Left cardiac atrium (tissue), 4 donors: ENCODE measurements around the gene PTPRZ1. TPM values are rescaled to one million over a fixed set of nuclear protein-coding genes. Genes with fewer than 3 reads are reported as not detected.

Experiments used
- ATAC-seq, 2 donors: fragments of 200-7000 bp; cut with Tn5 transposase; one replicate each; pipeline ENCODE4 v1.9.1; 2020; ENCODE audit warnings: mild to moderate bottlenecking in 2 of 2, moderate library complexity in 2 of 2
- DNase-seq: peaks from one replicate; pipeline ENCODE4 v3.0.0-alpha.2; 2020
- intact Hi-C, 2 donors: fragments of 100-400 bp; cut with DNase I; formaldehyde crosslinking; loops; one replicate each; pipeline versions ENCODE4 v1.14.1 to v1.15.1; 2022 to 2023
- long read RNA-seq: library from polyadenylated mRNA; unstranded; transcript quantifications from one replicate; pipeline ENCODE4 v2.0.0, GENCODE V29; 2021
- total RNA-seq, 2 donors: library from RNA; stranded (reverse); fragmentation: NEBNext Ultra II Directional; extraction: Animal tissue kit (Norgen Biotek cat#: 25700); gene quantifications; one replicate each; pipeline ENCODE4 v1.2.1, GENCODE V29; 2021
- donor health status: DM: no; HTN: yes; CAD: no.
- donor health status: DM: no; HTN: yes; CAD: no; lungs with severe emphysema.
- donor health status: DM: yes; HTN: yes; CAD: no.
- donor health status: Dilated cardiomyopathy.

PTPRZ1 gene
- total RNA-seq = 1 to 10 TPM in 1 of 2 donors, under 1 TPM in 1; 0.88 to 2.1 TPM
- long read RNA-seq = 0 reads

DNA sequence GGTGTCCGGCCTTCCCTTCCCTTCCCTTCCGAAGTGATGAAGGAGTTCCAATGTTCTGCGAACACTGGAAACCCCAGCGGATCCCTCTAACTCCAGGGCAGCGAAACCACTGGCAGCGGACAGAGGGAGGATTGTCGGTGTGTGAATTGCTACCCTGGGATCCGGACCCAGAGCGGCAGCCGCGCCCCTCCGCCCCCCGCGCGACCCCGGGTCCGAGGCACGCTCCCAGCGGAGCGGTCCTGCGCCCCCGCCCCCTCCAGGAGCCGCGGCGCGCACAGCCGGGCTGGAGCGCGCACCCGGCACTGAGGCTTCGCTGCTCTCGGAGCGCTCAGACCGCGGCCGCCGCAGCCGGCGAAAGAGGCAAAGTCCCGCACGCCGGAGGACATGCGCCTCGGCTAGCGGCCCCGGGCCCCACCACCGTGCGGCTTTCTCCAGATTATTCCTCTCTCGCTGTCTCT, at the start of gene PTPRZ1:
TSS of gene PTPRZ1 (plus strand) at position 331 of the 458 bp plus-strand sequence. CDS start 339 bp downstream, outside the sequence.
- intact Hi-C loops = no loop called here
- DNase-seq = peak; percentile 26
- ATAC-seq = peak; percentile 84 to 93

DNA sequence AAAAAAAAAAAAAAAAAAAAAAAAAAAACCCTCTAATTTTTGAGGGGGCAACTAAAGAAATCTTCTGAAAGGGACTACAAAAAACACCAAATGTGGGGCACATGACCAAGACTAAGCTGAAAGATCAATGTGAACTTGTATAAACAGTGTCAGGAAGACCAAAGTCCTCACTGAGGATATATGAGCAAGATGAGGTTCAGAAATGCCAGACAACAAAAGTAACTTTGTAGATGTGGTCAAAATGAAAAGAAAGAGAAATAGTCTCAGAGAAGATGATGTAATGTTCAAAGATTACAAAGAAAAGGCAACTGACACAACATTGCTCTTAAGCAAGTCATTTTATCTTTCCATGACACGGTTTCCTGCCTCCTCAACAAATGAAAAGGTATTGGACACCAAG, 48.7 kb upstream of the PTPRZ1 start:
- ATAC-seq (no peak), DNase-seq (no peak)
- intact Hi-C loops = no loop called here

DNA sequence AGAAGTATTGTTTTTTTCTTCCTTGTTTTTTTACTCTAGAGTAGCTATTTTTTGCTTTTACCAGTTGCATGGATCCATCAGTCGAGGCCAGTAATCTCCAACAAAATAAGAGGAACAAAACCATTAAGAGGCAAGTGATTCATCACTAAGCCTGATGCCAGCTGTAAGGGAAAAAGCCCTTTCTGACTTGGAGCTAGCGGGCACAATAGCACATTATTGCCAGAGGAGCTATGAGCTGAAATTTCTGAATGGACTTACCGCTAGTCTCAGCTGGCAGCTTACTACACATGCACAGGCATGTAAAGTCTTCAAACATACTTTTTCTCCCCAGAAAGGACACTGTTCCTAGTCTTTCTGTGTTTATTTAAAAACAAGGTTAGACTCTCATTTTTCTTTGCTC, 41.6 kb upstream of the PTPRZ1 start:
- intact Hi-C loops = no loop called here
- ATAC-seq (no peak), DNase-seq (no peak)

DNA sequence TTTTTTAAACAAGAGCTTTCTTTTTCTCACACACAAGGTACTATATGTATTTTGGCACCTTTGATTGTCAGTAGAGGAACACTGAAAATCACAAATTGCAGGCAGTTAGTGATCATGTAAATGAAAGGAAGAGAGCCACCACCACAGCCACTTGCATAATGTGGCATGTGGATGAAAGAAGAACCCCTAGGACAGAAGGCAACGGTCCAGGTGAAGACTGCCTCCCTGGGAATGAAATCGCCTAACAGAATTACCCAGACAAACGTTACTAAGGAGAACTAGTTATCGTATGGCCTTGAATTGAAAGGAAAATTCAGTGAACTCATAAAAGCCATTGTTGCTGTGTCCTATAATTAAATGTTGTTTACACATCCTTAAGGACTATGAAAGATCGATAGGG, 41.2 kb upstream of the PTPRZ1 start:
- ATAC-seq (no peak), DNase-seq (no peak)
- intact Hi-C loops = no loop called here

DNA sequence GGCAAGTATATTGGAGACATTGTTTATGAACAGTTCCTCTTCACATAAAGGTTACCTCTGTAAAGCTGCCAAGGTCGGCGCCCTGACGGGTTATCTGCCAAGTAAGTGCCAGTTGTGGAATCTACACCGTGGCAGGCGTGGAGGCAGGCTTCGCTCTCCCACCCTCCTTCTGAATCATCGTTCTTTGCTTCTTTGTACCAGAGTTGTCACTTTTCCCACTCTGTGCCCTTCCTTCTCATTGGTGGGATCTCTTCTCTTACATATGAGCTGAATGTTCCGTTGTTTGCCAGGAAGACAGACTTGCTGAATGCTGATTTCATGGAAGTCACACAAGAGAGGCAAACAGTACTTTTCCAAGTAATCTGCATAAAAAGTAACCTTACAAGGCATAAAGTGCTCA, 40.6 kb upstream of the PTPRZ1 start:
- DNase-seq (peak; percentile 22), ATAC-seq (peak in 1 of 2 donors; percentile 62)
- intact Hi-C loops = no loop called here

DNA sequence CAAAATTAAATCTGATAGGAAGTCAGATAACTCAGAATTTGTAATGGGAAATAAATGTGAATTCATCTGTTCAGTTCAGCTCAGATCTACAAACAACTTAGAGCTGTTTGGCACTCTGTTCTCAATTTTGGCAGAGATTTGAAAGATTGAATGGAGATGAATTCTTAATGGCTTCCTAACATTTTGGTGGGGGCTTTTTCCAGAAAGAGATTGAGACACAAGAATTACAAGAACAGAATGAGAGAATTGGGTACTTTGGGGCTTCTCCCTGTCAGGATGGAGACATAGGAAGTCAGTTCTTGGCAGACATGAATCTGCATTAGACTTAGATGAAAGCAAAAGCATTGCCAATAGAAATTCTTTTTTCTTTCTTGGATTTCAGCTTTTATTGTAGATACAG, 39.0 kb upstream of the PTPRZ1 start:
- ATAC-seq (no peak), DNase-seq (no peak)
- intact Hi-C loops = no loop called here

DNA sequence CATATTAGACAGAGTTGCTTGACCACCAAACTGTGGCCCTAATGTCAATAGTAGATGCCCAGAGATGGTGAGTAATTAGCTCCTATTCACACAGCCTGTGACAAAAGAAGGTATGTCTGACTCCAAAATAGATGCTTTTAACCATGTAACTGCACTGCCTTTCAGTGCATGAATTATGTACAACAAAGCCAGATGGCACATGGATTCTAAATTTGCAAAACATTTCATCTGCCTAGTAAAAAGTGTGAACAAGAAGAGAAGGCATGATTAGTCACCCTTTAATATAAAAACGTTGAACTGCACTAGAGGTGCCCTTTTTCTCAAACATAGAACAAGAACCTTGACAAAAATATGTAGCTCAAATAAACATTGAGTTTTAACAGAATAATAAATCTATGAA, 35.5 kb upstream of the PTPRZ1 start:
- intact Hi-C loops = no loop called here
- DNase-seq (no peak), ATAC-seq (no peak)

DNA sequence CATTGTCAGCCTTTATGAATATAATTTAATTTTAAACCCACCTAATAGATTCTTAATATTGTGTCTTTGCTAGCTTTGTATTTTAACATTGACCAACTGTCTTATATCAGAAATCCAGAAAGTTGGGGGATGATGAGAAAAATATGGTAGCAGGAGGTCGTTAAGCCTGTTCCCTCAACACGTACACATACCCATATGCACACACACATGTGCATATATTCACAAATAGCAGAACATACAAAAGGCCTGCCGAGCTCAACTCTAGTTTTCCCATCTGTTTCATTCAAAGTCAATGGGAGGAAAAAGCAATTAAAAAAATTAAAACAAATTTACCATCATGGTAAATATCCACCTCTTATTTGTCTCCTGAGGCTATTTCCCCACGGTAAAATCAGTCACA, 25.9 kb upstream of the PTPRZ1 start:
- intact Hi-C loops = no loop called here
- no peak for DNase-seq
- ATAC-seq = no peak

DNA sequence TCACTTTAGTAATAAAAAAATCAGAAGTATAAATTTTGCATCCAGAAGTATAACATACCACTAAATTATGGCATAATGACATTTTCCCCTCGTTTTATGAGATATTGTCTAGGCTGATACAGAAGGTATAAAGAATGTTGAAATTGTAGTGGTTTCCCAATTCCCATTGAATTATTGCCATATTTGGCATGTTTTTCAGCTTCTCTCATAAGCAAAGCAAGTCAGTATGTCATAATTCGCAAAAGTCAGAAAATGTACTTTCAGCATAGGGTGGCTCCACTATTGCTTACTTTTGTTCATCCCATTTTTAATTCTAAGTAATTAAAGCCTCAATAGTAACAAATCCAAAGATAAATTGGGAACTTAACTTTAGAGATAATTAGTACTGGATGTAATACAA, 19.7 kb upstream of the PTPRZ1 start:
- ATAC-seq = no peak
- no peak for DNase-seq
- intact Hi-C loops = no loop called here

DNA sequence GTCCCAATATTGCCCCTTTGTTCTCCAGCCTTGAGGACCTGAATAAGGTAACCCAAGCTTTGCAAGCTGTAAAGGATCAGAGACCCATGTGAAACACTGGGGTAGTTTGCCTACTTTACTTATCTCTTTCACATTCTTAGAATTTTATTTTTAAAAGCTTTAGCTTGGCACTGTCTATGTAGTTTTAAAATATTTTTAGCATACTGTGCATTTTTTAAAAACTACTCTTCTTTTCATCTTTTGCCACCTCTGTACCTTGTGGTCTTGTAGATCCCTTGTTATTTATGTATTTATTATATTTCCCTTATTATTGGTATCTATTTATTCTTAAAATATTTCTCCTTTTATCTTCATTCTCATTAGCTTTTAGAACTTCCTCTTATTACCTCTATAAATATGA, 12.0 kb upstream of the PTPRZ1 start:
- ATAC-seq = no peak
- intact Hi-C loops = no loop called here
- no peak for DNase-seq

DNA sequence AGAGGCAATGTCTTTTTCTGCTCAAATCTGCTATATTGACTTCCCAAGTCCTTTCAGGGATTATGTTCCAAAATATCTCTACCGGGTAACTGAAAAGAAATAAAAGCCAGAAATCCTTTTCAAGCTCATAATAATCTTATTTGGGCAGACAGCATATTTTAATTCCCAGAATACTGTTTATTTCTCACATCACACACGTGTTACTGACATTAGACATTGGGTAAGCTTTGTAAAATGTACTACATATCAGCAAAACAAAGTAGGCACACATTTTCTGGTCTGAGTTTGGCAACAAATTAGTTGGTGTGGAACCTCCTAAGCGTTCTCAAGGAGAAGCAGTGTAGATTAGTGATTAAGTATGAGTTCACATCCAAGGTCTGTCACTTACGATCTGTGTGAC, 10.4 kb upstream of the PTPRZ1 start:
- intact Hi-C loops = no loop called here
- ATAC-seq = no peak

DNA sequence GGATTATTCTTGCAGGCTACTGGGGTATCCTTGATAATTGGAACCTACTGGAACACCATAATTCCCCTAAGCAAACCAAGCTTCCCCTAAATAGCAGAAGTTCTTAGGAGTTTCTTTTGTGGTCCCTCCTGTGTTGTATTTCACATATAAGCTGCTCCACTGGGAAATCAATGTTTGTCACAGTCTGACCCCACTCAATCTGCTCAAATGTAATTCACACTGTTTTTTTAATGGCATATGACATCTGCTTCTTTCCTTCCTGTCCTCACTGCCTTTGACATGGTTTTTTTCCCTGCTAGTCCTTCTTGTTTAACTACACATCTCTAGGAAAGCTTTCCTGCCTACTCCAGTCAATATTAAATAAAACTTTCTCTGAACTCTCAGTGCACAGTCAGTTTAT, 1.8 kb upstream of the PTPRZ1 start:
- ATAC-seq (no peak), DNase-seq (no peak)
- intact Hi-C loops = no loop called here

More for the DNA sequence above, 10.4 kb upstream of the PTPRZ1 start:
- DNase-seq = no peak

DNA sequence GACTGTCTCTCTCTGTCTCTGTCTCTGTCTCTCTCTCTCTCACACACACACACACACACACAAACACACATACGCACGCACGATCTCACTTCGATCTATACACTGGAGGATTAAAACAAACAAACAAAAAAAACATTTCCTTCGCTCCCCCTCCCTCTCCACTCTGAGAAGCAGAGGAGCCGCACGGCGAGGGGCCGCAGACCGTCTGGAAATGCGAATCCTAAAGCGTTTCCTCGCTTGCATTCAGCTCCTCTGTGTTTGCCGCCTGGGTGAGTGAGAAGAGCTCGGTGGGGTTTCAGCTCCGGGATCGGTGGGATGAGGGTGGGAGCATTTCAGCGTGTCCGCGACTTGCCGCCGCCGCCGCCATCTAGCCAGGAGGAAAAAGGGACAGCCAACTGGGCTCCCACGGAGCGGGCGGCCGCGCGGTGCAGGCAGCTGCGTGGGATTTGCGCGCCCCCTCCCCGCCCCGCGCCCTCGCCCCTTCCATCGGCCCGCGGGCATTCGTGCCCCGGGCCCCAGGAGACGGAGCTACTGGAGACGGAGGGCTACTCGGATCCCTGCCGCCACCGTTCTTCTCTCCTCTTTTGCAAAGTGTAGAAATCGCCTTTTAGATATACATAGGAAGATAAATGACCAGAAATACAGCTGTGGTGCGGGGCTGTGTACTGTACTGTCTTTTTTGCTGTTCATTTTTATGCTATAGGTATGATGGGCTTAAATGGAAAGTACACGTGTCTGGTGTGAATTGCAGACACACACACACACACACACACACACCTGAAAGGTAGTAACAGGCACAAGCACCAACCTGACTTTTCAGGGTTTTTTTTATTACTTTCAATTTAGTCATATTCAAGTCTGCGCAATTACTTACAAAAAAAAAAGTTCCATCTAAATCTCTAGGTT, 581 bp downstream of the PTPRZ1 start:
- ATAC-seq (peak; percentile 34 to 64), DNase-seq (no peak)
- intact Hi-C loops = no loop called here

DNA sequence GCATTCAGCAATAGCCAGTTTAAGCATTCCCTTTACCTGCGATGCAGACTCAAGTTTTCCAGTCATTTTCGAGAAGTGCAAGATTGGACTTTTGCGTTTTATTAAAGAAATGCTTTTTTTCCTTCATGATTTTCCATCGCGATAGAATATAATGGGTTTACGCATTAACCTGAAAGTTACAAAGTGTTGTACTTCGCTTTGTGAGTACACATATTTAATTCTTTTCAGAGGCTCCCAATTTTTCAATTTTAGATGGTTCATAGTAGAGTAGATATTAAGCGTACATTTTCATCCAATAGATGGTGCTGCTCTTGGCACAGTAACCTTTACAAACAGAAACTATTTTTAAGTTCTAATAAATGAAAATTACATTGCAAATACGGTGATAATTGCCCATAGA, 1.3 kb downstream of the PTPRZ1 start:
- no peak for ATAC-seq
- intact Hi-C loops = no loop called here
- DNase-seq = no peak

DNA sequence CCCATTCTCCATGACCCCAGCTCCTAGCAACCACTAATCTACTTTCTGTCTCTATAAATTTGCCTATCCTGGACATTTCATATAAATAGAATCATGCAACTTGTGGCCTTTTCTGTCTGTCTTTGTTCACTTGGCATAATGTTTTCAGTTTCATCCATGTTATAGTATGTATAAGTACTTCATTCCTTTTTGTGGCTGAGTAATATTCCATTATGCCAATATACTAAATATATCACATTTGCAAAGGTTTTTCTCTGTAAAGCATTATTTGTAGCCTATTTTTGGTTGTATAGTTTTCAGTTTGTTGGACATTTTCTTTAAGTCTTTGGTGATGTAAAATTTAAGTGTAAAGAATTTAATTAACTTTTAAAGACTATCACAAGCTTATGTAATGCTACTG, 2.2 kb downstream of the PTPRZ1 start:
- DNase-seq = no peak
- ATAC-seq = no peak
- intact Hi-C loops = no loop called here

DNA sequence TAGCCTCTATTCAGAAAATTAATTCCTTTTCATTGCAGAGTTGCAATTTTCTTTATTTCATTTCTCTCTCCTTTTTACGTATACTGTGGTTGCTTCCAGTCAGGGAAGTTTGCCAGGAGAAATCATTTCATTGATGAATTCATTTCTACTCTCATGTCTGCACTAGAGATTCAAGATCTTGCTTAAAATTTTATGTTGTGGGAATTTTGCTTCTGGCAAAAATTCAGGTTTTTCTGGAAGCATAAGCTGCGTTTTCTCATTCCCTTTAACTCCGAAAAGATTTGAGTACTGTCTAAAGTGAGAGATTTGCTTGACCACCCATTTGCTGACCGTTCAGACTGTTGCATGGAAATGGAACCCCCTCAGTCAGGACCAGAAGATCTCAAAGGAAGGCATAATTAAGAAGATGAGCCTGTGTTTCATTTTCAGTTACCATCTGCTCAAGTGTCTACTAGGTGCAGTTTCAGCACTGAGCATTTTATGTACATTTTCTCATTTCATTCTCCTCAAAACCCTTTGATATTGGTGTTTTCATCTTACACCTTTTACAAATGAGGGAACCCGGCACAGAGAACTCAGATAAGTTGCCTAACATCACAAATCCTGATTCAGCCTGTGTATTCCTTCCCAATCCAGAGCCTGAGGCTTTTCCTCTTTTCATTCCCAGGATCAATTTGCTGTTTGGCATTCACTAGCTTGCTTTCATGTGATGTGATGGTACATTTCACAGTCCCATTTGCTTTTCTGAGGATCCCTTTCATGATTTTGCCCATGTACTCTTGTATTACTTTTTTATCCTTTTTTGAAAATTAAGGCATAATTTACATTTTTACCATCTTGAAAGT, 3.9 kb downstream of the PTPRZ1 start:
- ATAC-seq (no peak), DNase-seq (no peak)
- intact Hi-C loops = no loop called here

DNA sequence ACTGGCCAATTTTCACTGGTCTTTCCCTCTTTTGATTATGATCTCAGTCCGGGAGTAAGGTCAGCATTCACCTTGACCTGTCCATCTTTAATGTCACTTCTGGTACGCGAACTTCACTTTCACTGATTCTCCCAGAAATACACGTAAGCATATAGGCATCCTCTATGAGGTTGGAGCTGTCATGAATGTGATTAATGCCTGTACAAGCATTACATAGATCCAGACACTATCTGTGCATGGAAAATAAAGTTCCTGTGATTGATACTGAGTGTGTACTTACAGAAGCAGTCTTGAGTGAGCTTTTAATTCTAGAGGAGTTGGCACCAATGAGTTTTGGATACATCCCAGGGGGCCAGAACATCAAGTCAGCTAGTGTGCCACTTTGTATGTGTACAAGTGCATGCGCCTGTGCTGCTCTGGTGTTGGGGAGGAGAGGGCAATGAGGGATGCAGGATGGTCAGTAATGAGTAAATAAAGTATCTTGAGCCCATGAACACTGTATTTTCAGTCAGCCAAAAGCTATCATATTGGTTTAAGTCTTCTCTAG, 6.0 kb downstream of the PTPRZ1 start:
- DNase-seq (no peak), ATAC-seq (no peak)
- intact Hi-C loops = no loop called here

DNA sequence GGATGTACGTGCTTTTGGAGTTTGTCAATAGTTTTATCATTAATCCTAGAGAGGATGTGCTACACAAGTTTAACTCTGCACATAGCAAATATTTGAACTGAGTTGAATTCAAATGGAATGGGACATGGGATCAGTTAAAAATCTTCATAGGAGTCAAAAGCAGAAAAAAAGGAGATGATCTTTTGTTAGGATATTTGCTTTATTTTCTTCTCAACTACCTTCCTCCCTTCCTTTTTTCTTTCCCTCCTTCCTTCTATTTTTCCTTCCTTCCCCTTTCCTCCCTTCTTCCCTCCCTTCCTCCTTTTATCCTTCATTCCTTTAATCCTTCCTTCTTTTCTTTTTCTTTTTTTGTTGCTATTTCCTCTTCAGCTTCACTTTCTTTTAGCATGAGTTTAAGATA, 6.6 kb downstream of the PTPRZ1 start:
- intact Hi-C loops = no loop called here
- no peak for DNase-seq
- ATAC-seq = no peak

DNA sequence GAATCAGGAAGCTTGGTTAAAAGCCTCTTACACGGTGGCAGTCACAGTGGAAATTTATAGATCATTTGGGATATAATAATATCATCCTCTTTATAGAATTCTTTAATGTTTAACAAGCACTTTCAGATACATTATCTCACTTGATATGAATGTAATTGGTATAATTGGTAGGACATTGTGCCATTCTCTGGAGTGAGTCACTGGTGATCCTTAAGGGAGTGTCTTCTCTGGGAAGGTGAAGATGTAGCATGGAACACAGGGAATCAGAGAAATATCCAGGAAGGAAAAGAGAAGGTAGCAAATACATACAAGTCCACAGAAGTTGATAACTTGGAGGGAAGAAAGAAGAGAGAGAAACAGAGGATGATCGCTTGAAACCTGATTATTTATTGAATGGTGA, 9.8 kb downstream of the PTPRZ1 start:
- no peak for DNase-seq
- intact Hi-C loops = no loop called here
- no peak for ATAC-seq
